LNCaP clone FGC (cell line): Measurements from ENCODE around the gene TCEA2.
A peak's percentile ranks its signal among the peaks of the same experiment; 100 is the strongest.

Source experiments
- DNase-seq: peaks from one replicate; pipeline ENCODE4 v3.0.0-alpha.2; 2011; ENCODE audit warnings: low read depth
- H3K4me3 ChIP-seq: 2 replicates; pipeline ENCODE4 v1.5.1; 2011; ENCODE audit warnings: mild to moderate bottlenecking, low read depth, low read length, control low read depth
- CTCF ChIP-seq: IDR thresholded peaks from 2 replicates; pipeline ENCODE4 v1.5.1; 2012; ENCODE audit warnings: mild to moderate bottlenecking; ENCODE audit not compliant: control insufficient read depth, insufficient read depth; ENCODE audit errors: extremely low read depth

The TCEA2 gene

DNA sequence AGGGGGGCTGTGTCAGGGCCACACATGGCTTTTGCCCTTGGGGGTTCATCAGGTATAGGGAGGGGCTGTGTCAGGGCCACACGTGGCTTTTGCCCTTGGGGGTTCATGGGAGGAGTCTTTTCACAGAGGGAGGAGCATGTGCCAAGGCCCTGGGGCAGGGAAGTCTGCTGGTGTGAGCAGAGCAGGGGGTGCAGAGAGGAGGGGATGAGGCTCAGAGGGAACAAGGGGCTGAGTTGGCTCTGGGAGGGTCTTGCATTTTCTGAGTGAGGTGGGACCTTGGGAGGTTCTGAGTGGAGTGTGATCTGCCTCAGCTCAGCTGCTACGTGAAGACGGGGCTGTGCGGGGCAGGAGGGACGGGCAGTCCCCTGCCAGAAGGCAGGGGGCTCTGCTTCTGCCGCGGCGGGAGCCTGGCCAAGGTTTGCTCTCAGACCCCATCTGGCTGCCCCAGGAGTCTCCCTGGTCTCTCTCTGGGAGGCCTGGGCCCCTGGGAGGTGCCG lies 7.6 kb upstream of the TCEA2 start:
- TF ChIP-seq CTCF, result no peak
- no peak for DNase-seq
- H3K4me3 ChIP-seq, result no peak overlapping the region

- no peak for TF ChIP-seq CTCF
- H3K4me3 ChIP-seq, result no peak overlapping the region
- DNase-seq, result no peak
These were observed 6.9 kb upstream of the TCEA2 start for GRCh38 chr20:64055893-64056638.

- TF ChIP-seq CTCF, result no peak
- no peak overlapping the region for H3K4me3 ChIP-seq
- DNase-seq, result no peak
These were observed 6.4 kb upstream of the TCEA2 start for GRCh38 chr20:64056639-64056888.

GRCh38 chr20:64056889-64057627 lies 5.9 kb upstream of the TCEA2 start:
- no peak for TF ChIP-seq CTCF
- no peak for DNase-seq
- no peak overlapping the region for H3K4me3 ChIP-seq

DNA sequence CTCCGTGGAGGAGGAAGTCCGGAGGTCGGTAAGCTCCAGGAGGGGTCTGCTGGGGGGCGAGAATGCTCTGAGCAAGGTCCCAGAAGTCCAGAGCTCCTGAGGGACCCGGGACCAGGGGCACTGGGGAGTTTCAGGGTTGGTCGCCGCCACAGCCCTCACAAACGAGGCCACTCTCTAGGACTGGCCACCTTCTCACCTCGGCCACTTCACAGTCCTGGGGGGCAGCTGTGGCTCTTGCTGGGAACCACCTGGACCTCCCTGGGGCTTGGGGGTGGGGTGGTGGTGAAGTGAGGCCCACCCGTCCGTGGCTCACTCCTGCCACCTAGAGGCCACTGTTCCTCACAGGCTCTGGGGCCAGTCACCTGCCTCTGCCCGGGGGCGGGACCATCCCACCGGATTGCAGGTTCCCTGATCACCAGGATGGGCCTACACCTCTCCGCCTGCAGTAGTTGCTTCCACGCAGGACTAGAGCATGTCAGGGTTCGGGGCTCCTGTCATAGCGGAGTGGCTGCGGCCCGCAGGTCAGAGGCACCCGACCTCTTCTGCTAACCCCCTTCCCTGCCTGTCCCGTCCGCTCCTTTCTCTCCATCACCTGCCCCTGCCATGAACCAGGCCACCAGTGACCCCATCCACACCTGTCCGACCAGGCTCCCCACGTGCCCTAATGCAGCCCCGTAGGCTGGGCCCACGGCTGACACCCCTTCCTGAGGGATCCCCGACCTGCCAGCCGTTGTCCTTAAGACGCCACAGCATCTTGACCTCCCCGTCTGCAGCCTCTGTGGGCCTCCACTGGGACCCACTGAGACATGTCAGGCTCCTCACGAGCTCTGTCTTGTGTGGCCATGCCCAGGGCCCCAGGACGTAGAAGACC lies 5.1 kb upstream of the TCEA2 start:
- no peak for DNase-seq
- H3K4me3 ChIP-seq, result no peak overlapping the region
- TF ChIP-seq CTCF, result peak; percentile 91

DNA sequence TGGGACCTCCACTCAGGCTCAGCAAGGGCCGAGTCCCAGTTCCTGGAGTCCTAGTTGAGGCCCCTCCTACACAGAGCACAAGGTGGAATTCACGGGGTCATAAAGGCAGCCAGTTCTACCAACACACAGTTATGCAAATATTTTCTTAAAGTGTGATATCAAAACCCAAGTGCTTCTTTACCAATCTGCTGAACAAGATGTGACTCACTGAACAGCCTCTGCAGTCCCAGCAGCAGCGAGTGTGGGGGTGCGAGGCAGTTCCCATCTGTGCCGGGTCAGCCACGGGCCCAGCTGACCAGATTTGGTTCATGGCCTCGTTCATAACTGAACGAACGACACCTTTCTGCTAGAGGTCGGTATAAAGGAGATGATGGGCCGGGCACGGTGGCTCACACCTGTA lies 4.5 kb upstream of the TCEA2 start:
- no peak for TF ChIP-seq CTCF
- no peak overlapping the region for H3K4me3 ChIP-seq
- no peak for DNase-seq
